Hepatocyte (in vitro differentiated cells): ENCODE results near the gene CHMP6. TPM values are rescaled to one million over a fixed set of nuclear protein-coding genes. Genes with fewer than 3 reads are reported as not detected.

ENCODE experiments used
- DNase-seq: peaks from one replicate; pipeline ENCODE4 v3.0.0-alpha.2; 2016; ENCODE audit warnings: low spot score
- H2AFZ ChIP-seq: fragments of 200-600 bp; sonication (generic); 2 replicates; pipeline ENCODE4 v1.6.0; 2016; ENCODE audit warnings: antibody characterized with exemption, mild to moderate bottlenecking
- H3K27ac ChIP-seq: fragments of 200-600 bp; sonication (generic); 2 replicates; pipeline ENCODE4 v1.5.1; 2016; ENCODE audit warnings: mild to moderate bottlenecking
- H3K27me3 ChIP-seq: fragments of 200-600 bp; sonication (generic); 2 replicates; pipeline ENCODE4 v1.6.1; 2016
- H3K36me3 ChIP-seq: fragments of 200-600 bp; sonication (generic); replicated peaks from 2 replicates; pipeline ENCODE4 v1.5.1; 2016; ENCODE audit warnings: low read depth; ENCODE audit not compliant: insufficient read depth
- H3K4me1 ChIP-seq: fragments of 200-600 bp; sonication (generic); 2 replicates; pipeline ENCODE4 v1.5.1; 2016; ENCODE audit warnings: mild to moderate bottlenecking, moderate library complexity; ENCODE audit not compliant: insufficient read depth
- H3K4me2 ChIP-seq: fragments of 200-600 bp; sonication (generic); 2 replicates; pipeline ENCODE4 v1.6.0; 2016
- H3K4me3 ChIP-seq: fragments of 200-600 bp; sonication (generic); 2 replicates; pipeline ENCODE4 v1.5.1; 2016; ENCODE audit warnings: mild to moderate bottlenecking
- H3K79me2 ChIP-seq: fragments of 200-600 bp; sonication (generic); 2 replicates; pipeline ENCODE4 v1.6.0; 2017; ENCODE audit warnings: mild to moderate bottlenecking
- H3K9me2 ChIP-seq: fragments of 200-600 bp; sonication (generic); replicated peaks from 2 replicates; pipeline ENCODE4 v1.6.0; 2017; ENCODE audit warnings: mild to moderate bottlenecking; ENCODE audit not compliant: insufficient read depth
- H3K9me3 ChIP-seq: fragments of 200-600 bp; sonication (generic); 2 replicates; pipeline ENCODE4 v1.5.1; 2016; ENCODE audit warnings: low read depth, mild to moderate bottlenecking
- H4K20me1 ChIP-seq: fragments of 200-600 bp; sonication (generic); 2 replicates; pipeline ENCODE4 v1.6.0; 2016; ENCODE audit warnings: mild to moderate bottlenecking; ENCODE audit not compliant: insufficient read depth, poor library complexity, severe bottlenecking
- EZH2 ChIP-seq: fragments of 200-600 bp; sonication (generic); IDR thresholded peaks from 2 replicates; pipeline ENCODE4 v1.6.1; 2016; ENCODE audit warnings: antibody characterized with exemption, mild to moderate bottlenecking, borderline replicate concordance
- EZH2phosphoT487 ChIP-seq: fragments of 200-600 bp; sonication (generic); IDR thresholded peaks from one replicate; pipeline ENCODE4 v1.6.1; 2018; ENCODE audit warnings: antibody characterized with exemption, mild to moderate bottlenecking, low read depth, moderate library complexity; ENCODE audit not compliant: unreplicated experiment, severe bottlenecking
- WGBS: methylation state at CpG from one replicate; pipeline ENCODE4 v1.1.6; 2016; ENCODE audit warnings: low lambda C conversion rate; ENCODE audit errors: missing lambda C conversion rate; 5-methylcytosine and 5-hydroxymethylcytosine counted together
- polyA plus RNA-seq: library from polyadenylated mRNA; unstranded; fragments of >200 nt; fragmentation: Nextera tagmentation; extraction: Ambion mirVana; gene quantifications from 2 replicates; pipeline ENCODE4 v1.2.1, GENCODE V29; 2016
- total RNA-seq: library from RNA; depleted of rRNA; stranded (reverse); fragments of >200 nt; gene quantifications from 2 replicates; pipeline ENCODE4 v1.2.3, GENCODE V29; 2014
- TF ChIP-seq, protein P1 (sequence below): fragments of 200-600 bp; sonication (generic); IDR thresholded peaks from 2 replicates; pipeline ENCODE4 v1.5.1; 2016; ENCODE audit warnings: antibody characterized with exemption, mild to moderate bottlenecking; ENCODE audit not compliant: poor library complexity

CHMP6 gene
- total and polyA plus RNA-seq, 2 experiments from 2014 or later: 16.9 to 38.3 TPM

DNA sequence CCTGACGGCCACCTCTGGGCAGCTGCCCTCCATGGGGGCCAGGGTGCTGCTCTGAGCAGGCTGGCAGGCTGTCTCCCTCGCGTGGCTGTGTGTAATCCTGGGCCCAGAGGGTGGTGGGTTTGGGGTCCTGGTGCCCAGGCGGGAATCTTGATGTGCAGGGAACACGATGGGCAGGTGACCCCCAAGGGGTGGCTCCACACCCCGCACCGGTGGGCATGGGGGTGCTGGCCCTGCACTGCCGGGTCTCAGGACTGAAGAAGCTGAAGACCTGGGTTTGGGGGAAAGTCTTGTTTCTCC is 8.6 kb downstream of the CHMP6 start:
- Histone ChIP-seq H4K20me1 (no peaks in the 10 kb centered on the region), H3K9me2 (no peaks in the 10 kb centered on the region), H3K4me3 (no peak overlapping the region), H2AFZ (no peak overlapping the region), H3K4me1 (peaks cover 9% of the 10 kb centered on the region), H3K79me2 (no peaks in the 10 kb centered on the region), H3K27ac (no peak overlapping the region), H3K4me2 (no peak overlapping the region), H3K36me3 (no peaks in the 10 kb centered on the region), H3K9me3 (no peaks in the 10 kb centered on the region), H3K27me3 (peaks cover 27% of the 10 kb centered on the region)
- DNase-seq: no peak
- 95% methylated on average over 8 of the region's 8 CpGs for WGBS
- TF ChIP-seq EZH2phosphoT487 (no peak), EZH2 (no peak)
- TF ChIP-seq, protein P1, sequence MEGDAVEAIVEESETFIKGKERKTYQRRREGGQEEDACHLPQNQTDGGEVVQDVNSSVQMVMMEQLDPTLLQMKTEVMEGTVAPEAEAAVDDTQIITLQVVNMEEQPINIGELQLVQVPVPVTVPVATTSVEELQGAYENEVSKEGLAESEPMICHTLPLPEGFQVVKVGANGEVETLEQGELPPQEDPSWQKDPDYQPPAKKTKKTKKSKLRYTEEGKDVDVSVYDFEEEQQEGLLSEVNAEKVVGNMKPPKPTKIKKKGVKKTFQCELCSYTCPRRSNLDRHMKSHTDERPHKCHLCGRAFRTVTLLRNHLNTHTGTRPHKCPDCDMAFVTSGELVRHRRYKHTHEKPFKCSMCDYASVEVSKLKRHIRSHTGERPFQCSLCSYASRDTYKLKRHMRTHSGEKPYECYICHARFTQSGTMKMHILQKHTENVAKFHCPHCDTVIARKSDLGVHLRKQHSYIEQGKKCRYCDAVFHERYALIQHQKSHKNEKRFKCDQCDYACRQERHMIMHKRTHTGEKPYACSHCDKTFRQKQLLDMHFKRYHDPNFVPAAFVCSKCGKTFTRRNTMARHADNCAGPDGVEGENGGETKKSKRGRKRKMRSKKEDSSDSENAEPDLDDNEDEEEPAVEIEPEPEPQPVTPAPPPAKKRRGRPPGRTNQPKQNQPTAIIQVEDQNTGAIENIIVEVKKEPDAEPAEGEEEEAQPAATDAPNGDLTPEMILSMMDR: no peak

DNA sequence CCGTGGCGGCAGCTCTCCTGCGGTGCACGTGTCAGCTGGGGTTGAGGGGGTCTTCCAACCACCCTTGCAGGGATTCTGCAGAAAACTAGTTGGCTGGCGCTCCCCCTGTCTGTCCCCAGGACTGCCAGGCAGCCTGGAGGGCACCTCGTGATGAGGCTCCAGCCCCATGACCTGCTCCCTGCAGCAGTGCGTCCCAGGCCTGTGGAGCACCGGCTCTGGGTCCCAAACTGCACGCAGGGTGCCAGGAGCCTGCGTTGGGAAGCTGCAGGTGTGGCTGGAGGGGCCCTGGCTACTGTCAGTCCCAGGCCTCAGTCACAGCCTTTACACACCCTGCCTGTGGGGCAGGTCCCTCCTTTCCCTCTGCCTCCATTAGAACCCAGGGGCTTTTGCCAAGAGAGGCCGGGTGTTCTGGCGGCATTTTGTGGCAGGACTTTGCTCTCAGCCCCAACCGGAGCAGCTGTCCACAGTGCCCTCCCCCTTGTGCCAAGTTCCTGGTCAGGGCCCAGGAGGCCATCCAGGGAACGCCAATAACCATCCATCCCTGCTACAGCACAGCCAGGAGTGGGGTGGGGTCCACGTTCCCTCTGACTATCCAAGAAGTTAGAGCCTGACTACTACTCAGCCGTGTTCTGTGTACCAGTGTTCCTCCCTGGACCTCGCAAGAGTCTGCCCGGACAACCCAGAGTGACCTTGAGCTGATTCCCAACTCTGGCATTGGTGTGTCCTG is 9.2 kb downstream of the CHMP6 start:
- no peak overlapping the region for H2AFZ ChIP-seq
- DNase-seq: peak; percentile 3
- no peaks in the 10 kb centered on the region for H3K9me2 ChIP-seq
- no peaks in the 10 kb centered on the region for H3K36me3 ChIP-seq
- no peak overlapping the region for H3K4me3 ChIP-seq
- H3K79me2 ChIP-seq: no peaks in the 10 kb centered on the region
- H4K20me1 ChIP-seq: no peaks in the 10 kb centered on the region
- peaks cover 9% of the 10 kb centered on the region for H3K4me1 ChIP-seq
- TF ChIP-seq, protein P1: no peak
- TF ChIP-seq EZH2phosphoT487 (no peak), EZH2 (no peak)
- 92% methylated on average over 18 of the region's 18 CpGs for WGBS
- H3K27ac ChIP-seq: no peak overlapping the region
- no peaks in the 10 kb centered on the region for H3K9me3 ChIP-seq
- H3K27me3 ChIP-seq: peaks cover 29% of the 10 kb centered on the region
- H3K4me2 ChIP-seq: no peak overlapping the region

DNA sequence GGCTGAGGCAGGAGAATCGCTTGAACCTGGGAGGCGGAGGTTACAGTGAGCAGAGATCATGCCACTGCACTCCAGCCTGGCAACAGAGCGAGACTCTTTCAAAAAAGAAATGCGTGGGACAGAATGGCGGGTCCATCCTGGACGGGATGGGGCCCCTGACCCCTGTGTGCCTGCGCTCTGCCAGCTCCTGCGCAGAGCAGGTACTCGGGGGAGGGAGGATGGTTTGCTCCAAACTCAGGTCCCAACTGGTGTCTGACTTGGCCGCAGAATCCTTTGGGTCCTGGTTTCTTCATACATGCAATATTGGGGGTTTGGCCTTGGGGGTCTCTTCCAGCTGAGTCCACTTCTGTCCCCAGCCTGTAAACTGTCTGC is 10.4 kb downstream of the CHMP6 start:
- DNase-seq: no peak
- no peak overlapping the region for H3K4me2 ChIP-seq
- no peaks in the 10 kb centered on the region for H3K36me3 ChIP-seq
- no peaks in the 10 kb centered on the region for H3K9me2 ChIP-seq
- H3K27ac ChIP-seq: no peak overlapping the region
- TF ChIP-seq EZH2: no peak
- TF ChIP-seq, protein P1: no peak
- TF ChIP-seq EZH2phosphoT487: no peak
- peaks cover 9% of the 10 kb centered on the region for H3K4me1 ChIP-seq
- peaks cover 39% of the 10 kb centered on the region for H3K27me3 ChIP-seq
- no peaks in the 10 kb centered on the region for H4K20me1 ChIP-seq
- H3K79me2 ChIP-seq: no peaks in the 10 kb centered on the region
- no peak overlapping the region for H3K4me3 ChIP-seq
- WGBS: 86% methylated on average over 10 of the region's 10 CpGs
- H2AFZ ChIP-seq: no peak overlapping the region
- H3K9me3 ChIP-seq: no peaks in the 10 kb centered on the region
